ENCODE measurements around the gene NPAS2. TPM values are rescaled to one million over a fixed set of nuclear protein-coding genes. Genes with fewer than 3 reads are reported as not detected.

NPAS2 gene
- polyA plus RNA-seq, 3 donors, result 13.2 to 20.2 (median 14.5) TPM

GRCh38 chr2:100870652-100871531 is 51.0 kb downstream of the NPAS2 start:
- no peak for DNase-seq (ENCODE audit: extremely low read depth in 1 of 11, low read depth in 9 of 11, low spot score in 4 of 11)

DNA sequence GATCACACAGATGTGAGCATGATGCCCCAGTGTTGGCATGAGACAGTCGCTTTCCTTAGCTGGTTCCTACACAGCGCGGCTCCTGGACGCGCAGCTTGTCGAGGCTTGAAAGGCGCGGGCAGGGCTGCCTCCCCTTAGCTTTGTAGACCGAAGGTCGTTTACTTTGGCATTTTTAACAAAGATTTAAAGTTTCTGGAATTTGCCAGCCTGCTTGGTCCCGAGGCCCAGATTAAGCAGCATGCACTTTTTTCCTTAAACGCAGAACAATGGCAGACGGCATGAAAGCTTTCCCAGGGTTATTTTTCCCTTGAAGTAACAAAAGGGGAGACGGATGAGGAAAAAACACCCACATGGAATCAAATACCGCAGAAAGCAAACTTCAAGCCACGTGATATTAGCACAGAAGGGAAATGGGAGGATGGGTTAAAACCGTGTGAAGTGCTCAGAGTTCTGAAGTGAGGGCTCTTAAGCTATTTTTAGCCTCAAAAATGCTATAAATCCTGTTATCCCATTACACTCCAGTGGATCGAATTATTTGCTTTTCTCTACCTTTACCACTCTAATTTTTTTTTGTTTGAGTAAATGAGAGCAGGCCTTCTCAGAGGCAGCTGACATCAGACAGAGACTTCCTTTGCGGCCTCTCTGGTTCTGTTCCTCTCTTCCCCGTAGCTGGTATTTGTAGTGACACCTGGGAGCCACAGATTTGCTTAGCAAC is 55.7 kb downstream of the NPAS2 start:
- DNase-seq (ENCODE audit: extremely low read depth in 1 of 11, low read depth in 9 of 11, low spot score in 4 of 11), result peak in 6 of 11 donors; percentile 28 to 59 (median 40)

- no peak for DNase-seq (ENCODE audit: extremely low read depth in 1 of 11, low read depth in 9 of 11, low spot score in 4 of 11)
Observed at GRCh38 chr2:100876231-100876860, 56.4 kb downstream of the NPAS2 start.

GRCh38 chr2:100877555-100877954 is 57.6 kb downstream of the NPAS2 start:
- DNase-seq (ENCODE audit: extremely low read depth in 1 of 11, low read depth in 9 of 11, low spot score in 4 of 11), result no peak

DNA sequence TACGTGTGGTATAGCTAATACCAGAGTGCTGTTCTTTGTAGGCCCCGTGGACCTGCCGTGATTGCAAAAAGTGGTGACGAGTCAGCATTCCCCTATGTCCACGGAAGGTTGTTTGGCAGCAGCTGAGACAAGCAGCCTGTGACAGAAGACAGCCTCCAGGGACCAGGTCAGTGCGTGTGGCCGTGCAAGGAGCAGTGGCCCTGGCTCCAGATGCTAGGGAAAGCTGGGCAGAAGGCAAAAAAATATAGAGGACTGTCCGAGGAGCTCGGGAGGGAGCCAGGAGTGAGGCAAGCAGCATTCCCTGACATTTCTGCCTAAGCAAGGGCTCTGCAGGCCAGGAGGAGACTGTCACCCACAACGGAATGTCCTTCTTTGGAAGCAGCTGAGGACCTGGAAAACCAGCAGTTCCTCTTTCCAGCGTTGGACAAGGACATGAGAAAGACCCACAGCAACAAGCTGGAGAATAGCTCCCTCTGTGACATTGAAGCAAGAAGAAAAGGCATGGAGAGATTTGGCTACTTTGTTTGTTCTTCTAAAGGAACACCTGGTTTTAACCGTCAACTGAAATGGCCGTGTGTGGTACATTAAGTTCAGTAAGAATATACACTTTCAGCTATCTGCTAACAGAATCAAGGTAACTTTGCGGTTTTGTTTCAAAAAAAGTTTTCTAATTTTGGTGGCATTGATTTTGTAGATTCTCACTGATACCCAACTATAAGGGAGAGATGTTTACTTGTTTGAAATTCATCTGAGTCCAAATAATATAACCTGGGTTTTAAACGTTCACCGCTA is 58.3 kb downstream of the NPAS2 start:
- DNase-seq (ENCODE audit: extremely low read depth in 1 of 11, low read depth in 9 of 11, low spot score in 4 of 11), result no peak

- DNase-seq (ENCODE audit: extremely low read depth in 1 of 11, low read depth in 9 of 11, low spot score in 4 of 11), result no peak
Observed at GRCh38 chr2:100879296-100879695, 59.4 kb downstream of the NPAS2 start.

- DNase-seq (ENCODE audit: extremely low read depth in 1 of 11, low read depth in 9 of 11, low spot score in 4 of 11), result no peak
Observed at GRCh38 chr2:100880036-100880435, 60.1 kb downstream of the NPAS2 start.

- DNase-seq (ENCODE audit: extremely low read depth in 1 of 11, low read depth in 9 of 11, low spot score in 4 of 11), result no peak
Observed at GRCh38 chr2:100880730-100881129, 60.8 kb downstream of the NPAS2 start.

GRCh38 chr2:100882645-100883613 is 63.0 kb downstream of the NPAS2 start:
- no peak for DNase-seq (ENCODE audit: extremely low read depth in 1 of 11, low read depth in 9 of 11, low spot score in 4 of 11)

- DNase-seq (ENCODE audit: extremely low read depth in 1 of 11, low read depth in 9 of 11, low spot score in 4 of 11), result no peak
Observed at GRCh38 chr2:100884145-100884621, 64.2 kb downstream of the NPAS2 start.

DNA sequence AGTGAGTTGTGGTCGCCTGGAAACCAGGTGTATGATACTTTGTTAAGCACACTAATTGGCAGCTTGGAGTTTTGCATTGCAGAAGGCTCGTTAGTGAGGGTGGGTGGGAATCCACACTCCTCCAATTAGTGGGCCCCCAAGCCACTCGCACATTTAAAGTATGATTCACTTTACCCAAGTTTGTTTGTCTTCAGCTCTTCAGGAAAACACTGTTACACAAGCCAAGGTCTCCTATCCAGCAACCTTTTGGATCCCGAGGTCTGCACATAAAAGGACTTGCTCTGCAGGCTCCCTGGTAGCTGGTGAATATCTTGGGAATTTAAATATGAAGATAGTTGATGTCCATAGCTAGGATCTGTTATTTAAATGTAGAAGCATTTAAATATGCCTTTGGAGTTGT is 66.1 kb downstream of the NPAS2 start:
- DNase-seq (ENCODE audit: extremely low read depth in 1 of 11, low read depth in 9 of 11, low spot score in 4 of 11), result no peak

GRCh38 chr2:100887039-100887578 is 67.2 kb downstream of the NPAS2 start:
- DNase-seq (ENCODE audit: extremely low read depth in 1 of 11, low read depth in 9 of 11, low spot score in 4 of 11), result no peak

- no peak for DNase-seq (ENCODE audit: extremely low read depth in 1 of 11, low read depth in 9 of 11, low spot score in 4 of 11)
Observed at GRCh38 chr2:100887713-100888495, 68.0 kb downstream of the NPAS2 start.

- no peak for DNase-seq (ENCODE audit: extremely low read depth in 1 of 11, low read depth in 9 of 11, low spot score in 4 of 11)
Observed at GRCh38 chr2:100888601-100889000, 68.7 kb downstream of the NPAS2 start.

DNA sequence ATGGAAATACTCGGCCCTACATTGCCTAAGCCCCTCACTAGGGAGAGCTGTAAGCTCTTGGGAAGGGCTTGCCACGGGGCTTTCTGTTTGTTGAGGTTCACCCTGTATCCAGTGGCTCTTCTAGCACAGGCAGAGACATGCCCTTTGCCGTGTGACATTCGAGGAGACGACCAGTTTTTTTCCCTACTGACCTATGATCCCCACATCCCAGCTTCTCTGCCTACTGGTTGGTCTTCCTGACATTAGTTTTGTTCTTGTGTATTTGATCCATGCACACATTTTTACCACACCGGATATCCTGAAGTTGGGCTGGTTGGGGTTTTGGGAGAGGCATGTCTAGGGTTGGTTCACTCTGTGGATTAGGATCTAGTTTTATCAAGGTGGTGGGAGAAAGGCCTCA is 69.3 kb downstream of the NPAS2 start:
- DNase-seq (ENCODE audit: extremely low read depth in 1 of 11, low read depth in 9 of 11, low spot score in 4 of 11), result no peak

DNA sequence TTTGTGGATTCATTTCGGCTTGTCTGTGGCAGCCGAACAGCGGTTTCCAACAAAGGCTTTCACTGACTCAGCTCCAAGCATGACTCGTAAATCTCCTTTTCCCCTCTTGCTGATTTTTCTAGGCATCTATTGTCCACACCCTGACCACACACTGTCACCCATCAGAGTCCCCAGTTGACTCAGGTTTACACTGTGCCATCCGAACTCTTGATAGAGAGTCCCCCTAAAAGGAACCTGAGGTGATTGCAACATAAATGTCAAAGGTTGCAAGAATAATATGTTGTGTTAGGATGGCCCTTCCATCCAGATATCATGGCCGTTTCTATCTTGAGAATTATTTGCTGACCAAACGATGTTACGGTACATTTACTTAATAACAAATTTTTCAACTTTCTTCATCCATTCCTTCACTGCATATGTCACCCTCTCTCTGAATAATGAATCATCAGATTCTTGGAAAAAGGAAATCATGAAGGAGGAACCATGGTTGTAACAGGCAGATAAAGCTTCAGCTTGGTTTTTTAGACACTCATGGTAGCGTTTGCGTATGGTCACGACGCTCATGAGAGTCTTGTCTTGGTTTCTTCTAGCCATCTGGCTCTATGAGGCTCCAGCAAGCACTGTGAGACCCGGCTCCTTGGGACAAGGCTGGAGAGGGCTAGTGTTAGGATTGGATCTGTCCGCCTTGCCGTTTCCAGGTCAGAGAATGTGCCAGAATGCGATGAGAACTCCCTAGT is 72.1 kb downstream of the NPAS2 start:
- no peak for DNase-seq (ENCODE audit: extremely low read depth in 1 of 11, low read depth in 9 of 11, low spot score in 4 of 11)
